HG02840 (cell line): ENCODE measurements around the gene EYA2.

Experiments used
- ATAC-seq: cut with Tn5 transposase; IDR thresholded peaks from one replicate; pipeline ENCODE4 v1.9.1; 2021; ENCODE audit warnings: mild to moderate bottlenecking, moderate library complexity, moderate number of reproducible peaks; ENCODE audit not compliant: unreplicated experiment, low FRiP score

Gene EYA2

GRCh38 chr20:47125758-47126591 is 231.3 kb downstream of the EYA2 start:
- no peak for ATAC-seq

GRCh38 chr20:47126709-47127108 is 232.1 kb downstream of the EYA2 start:
- ATAC-seq, result no peak

DNA sequence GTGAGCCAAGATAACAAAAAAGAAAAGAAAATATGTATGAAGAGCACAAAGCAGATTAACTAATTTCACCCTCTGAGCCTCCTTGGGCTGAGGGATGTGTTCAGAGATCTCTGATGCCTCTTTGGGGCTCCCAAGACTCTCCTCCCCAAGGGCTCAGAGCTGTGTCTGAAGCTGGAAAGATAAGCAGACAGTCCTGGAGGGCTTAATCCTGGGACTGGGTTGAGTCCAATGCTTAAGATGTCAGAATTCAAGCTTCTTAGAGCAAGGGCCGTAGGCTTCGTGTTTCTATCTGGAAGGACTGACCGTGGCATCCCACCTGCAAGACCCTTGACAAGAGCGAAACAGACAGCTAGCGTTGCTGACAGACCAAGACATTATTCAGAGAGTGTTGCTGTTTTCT is 232.9 kb downstream of the EYA2 start:
- ATAC-seq, result no peak

GRCh38 chr20:47127999-47128398 is 233.4 kb downstream of the EYA2 start:
- ATAC-seq, result no peak

DNA sequence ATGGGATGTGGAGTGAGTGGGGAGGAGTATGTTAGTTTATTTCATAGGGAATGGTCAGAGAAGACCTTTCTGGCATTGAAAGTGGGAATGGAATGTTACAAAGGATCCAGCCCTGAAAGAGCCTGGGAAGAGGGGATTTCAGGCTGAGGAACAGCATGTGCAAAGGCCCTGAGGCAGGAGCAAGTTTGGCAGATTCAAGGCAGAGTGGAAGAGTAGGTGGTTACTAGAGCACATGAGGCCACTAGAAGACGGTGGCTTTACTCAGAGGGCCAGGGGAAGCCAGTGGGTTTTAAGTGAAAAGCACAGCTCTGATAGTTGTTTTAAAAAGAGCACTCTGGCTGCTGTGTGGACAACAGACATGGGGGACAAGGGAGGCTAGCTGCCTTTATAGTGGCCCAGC is 234.7 kb downstream of the EYA2 start:
- no peak for ATAC-seq

GRCh38 chr20:47133809-47134456 is 239.3 kb downstream of the EYA2 start:
- no peak for ATAC-seq

DNA sequence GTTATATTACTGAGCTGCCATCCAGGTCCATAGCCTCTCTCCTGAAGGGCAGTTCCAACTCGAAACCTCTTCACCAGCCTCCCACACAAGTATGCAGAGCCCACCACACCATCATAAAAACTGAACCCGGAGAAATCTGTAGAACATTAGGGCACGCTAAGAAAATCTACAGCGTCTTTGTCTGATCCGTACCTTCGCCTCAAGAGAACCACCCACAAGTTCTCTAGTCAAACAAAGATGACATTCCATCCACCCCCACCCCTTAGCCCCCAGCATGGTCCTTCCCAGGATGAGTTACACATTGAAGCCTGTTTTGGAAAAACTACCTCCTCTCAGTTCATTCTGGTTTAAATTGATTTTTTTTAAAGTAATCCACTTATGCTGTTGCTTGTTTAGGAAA is 242.1 kb downstream of the EYA2 start:
- no peak for ATAC-seq

DNA sequence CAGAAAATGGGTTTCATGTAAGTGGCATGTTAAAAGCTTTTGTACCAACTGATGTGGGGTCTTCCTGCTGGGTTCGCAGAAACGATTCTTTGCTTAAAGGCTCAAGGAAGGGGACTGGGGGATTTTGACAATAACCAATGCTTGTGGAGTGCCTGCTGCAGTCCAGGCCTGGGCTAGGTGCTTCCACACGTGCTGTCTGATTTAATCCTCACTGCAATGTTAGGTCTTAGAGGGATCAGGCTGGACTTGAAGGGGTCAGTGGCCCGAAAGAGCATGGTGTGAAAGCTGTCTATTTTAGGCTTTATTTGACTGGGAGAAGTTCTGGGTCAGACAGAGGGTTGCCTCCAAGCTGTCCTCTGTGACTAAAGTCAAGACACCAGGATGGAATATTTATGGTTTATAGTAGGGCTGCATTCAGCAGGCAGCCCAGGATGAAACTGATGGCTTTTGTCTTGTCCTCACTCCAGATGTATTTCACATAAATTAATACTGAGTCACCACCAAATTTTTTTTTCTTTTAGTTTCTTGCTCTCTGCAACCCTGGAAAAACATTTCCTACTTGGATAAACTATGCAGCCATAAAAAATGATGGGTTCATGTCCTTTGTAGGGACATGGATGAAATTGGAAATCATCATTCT is 242.7 kb downstream of the EYA2 start:
- no peak for ATAC-seq

GRCh38 chr20:47139934-47140535 is 245.4 kb downstream of the EYA2 start:
- no peak for ATAC-seq

DNA sequence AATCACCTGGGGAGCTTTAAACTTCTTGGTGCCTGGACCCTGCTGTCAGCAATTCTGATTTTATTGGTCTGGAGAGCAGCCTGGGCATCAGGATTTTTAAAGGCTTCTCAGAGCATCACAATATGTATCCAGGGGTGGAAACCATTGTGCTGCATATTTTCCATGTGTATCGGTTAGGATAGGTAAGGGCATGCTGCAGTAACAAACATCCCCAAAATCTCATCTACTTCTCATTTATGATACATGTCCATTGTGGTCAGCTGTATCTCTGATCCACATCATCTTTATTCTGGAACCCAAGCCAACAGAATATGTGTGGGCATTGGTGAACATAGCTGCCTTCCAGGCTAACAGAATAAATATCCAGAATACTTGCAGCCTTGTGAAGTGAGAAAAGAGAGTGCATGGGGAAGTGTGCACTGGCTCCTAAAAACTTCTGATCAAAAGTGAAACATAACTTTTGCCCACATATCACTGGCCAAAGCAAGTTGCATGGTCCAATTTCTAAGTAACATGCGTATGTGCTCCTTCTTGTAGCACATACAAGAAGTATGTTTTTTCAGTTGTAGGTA is 246.8 kb downstream of the EYA2 start:
- no peak for ATAC-seq

- ATAC-seq, result no peak
Measured at GRCh38 chr20:47141941-47142773, 247.5 kb downstream of the EYA2 start.

DNA sequence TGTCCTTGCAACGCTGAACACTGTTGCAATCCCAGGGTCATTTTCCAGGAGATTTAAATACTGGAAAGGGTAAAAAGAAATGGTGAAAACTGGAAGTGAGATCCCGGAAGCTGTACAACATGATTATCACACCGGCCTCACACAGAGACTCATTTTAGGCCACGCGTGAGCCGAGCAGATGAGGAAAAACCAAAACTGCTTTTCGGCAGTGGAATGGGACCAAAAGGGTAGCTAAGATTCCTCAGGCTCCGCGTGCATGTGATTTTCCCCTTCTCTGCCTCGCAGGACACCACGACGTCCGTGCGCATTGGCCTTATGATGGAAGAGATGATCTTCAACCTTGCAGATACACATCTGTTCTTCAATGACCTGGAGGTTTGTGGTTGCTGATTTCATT is 248.1 kb downstream of the EYA2 start:
- ATAC-seq, result no peak

DNA sequence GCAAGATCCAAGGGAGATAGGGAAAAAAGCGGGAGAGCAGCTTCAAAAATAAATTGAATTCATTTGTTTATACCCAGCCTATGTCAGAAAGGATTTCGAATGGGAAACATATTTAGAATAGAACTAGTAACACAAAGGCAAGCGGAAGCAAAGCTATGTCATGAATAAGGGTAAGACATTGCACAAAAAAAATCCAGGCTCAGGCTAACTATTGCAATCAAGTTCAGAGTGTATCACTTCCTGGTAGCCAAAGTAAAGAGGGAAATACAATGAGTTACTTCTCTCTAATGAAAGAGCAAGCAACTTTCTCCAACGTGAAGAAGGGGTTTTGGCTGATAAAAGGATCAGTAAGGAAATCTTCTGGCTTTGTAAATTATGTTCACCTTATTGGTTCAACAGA is 249.0 kb downstream of the EYA2 start:
- ATAC-seq, result no peak

GRCh38 chr20:47144463-47144862 is 249.8 kb downstream of the EYA2 start:
- ATAC-seq, result no peak

DNA sequence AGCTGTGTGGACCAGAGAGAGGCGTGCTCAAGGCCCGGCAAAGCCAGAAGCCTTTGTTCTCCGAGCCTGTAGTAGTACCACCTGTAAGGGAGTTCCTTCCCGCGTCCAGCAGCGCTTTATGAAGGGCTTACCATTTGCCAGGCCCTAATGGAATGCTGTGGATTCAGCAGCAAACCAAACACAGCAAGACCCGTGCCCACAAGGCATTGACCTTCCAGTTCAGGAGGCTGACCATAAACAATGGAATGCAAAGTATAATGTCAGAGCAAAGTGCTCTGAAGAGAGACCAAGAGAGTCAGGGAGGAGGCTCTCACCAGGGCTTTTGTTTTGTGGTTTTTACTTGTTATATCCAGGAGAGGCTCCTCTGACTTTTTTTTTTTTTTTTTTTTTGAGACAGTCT is 252.0 kb downstream of the EYA2 start:
- no peak for ATAC-seq

- ATAC-seq, result no peak
Measured at GRCh38 chr20:47148059-47148458, 253.4 kb downstream of the EYA2 start.

DNA sequence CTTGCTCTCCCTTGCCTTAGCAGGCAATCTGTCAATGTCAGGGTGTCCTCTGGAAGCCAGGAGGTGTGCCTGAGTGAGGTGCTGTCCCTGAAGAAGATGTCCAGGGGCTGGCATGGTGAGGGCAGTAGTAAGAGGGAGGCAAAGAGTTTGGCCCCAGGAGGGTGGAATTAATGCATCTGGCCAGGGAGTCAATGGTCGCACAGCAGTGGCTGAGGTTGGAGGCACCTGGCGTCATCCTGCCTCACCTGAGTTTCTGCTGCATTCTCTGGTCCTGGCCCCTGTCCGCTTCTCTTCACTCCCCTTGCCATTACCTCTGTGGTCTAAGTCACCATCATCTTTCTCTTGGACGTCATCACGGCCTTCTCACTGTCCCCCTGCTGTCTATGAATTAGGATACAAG is 255.3 kb downstream of the EYA2 start:
- ATAC-seq, result no peak

DNA sequence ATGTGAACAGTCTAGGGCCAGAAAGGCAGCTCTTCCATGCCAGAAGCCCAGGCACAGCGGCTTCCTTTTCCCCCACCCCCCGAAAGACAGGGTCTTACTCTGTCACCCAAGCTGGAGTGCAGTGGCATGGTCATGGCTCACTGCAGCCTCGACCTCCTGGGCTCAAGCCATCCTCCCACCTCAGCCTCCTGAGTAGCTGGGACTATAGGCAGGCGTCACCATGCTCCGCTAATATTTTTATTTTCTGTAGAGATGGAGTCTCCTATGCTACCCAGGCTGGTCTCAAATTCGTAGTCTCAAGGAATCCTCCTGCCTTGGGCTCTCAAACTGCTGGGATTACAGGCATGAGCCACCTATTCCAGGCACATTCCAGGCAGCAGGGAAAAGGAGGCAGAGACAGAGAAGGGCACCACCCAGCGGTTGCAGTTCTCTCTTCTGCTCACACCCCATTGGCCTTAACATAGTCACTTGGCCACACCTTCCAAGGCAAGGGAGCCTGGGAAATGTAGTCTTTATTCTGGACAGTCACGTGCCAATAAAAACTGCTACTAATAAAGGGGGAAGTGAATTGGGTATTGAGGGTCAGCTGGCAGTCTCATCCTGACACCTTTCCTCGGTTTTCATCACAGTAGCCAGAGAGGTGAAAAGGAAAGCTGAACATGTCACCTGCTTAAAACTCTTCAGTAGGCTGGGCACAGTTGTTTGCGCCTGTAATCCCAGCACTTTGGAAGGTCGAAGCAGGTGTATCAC is 255.9 kb downstream of the EYA2 start:
- ATAC-seq, result no peak

DNA sequence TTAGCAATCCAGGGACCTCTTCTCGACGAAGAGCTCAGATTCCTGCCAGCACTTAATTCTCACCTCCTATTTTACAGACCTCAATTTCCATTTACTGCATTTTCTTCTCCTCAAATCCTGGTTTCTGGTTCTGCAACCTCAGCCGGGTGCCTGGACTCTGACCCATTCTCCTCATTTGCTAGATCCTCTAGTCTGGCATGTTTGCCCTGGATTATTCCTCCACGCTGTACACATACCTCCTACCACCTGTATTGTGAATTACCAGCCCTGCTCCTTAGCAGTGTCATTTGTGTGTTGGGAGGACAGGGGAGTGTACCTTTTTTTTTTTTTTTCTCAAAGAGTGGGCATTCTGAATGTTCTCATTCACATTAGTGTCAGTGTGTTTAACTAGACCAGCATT is 257.4 kb downstream of the EYA2 start:
- ATAC-seq, result no peak
